HepG2 (cell line): ENCODE measurements around the gene EFHD2. TPM values are rescaled to one million over a fixed set of nuclear protein-coding genes. Genes with fewer than 3 reads are reported as not detected.
A peak's percentile ranks its signal among the peaks of the same experiment; 100 is the strongest.

Experiments
- BCL6 ChIP-seq: IDR thresholded peaks from 2 replicates; pipeline ENCODE4 v1.6.1; 2016; ENCODE audit warnings: missing genetic modification reagents, missing compliant biosample characterization
- CREB1 ChIP-seq, 2 experiments: fragments of 450-650 bp in 1 of 2; IDR thresholded peaks; 2 replicates each; pipeline ENCODE4 v1.6.1; 2016 to 2017; ENCODE audit warnings: control low read depth in 1 of 2, mild to moderate bottlenecking in 1 of 2, missing compliant biosample characterization in 1 of 2, missing genetic modification characterization in 1 of 2
- DMTF1 ChIP-seq: sonication (generic); formaldehyde crosslinking; IDR thresholded peaks from 2 replicates; pipeline ENCODE4 v1.4.0; 2020; ENCODE audit warnings: mild to moderate bottlenecking, missing genetic modification reagents
- DZIP1 ChIP-seq: sonication (generic); formaldehyde crosslinking; IDR thresholded peaks from 2 replicates; pipeline ENCODE4 v1.5.0; 2020; ENCODE audit warnings: mild to moderate bottlenecking, missing genetic modification reagents
- ETV5 ChIP-seq: IDR thresholded peaks from 2 replicates; pipeline ENCODE4 v1.6.1; 2018; ENCODE audit warnings: missing biosample characterization, missing genetic modification reagents, inconsistent platforms, borderline replicate concordance
- FOXA3 ChIP-seq: IDR thresholded peaks from 2 replicates; pipeline ENCODE4 v1.6.1; 2016; ENCODE audit warnings: missing genetic modification reagents, missing compliant biosample characterization
- FOXO1 ChIP-seq: sonication (generic); formaldehyde crosslinking; IDR thresholded peaks from 2 replicates; pipeline ENCODE4 v1.4.0; 2020; ENCODE audit warnings: missing genetic modification reagents
- KDM5A ChIP-seq: fragments of 200-600 bp; sonication (generic); IDR thresholded peaks from 2 replicates; pipeline ENCODE4 v1.7.0; 2018; ENCODE audit warnings: antibody characterized with exemption, mild to moderate bottlenecking, low read length, borderline replicate concordance
- KDM5B ChIP-seq: sonication (generic); formaldehyde crosslinking; IDR thresholded peaks from 2 replicates; pipeline ENCODE4 v1.4.0; 2020; ENCODE audit warnings: missing genetic modification reagents, mild to moderate bottlenecking, borderline replicate concordance
- MEIS1 ChIP-seq: sonication (generic); formaldehyde crosslinking; IDR thresholded peaks from 2 replicates; pipeline ENCODE4 v1.9.0; 2021; ENCODE audit warnings: mild to moderate bottlenecking, missing genetic modification reagents, moderate library complexity, borderline replicate concordance
- NR2F6 ChIP-seq, 2 experiments: IDR thresholded peaks; 2 replicates each; pipeline ENCODE4 v1.6.1; 2016; ENCODE audit warnings: antibody characterized with exemption in 1 of 2, mild to moderate bottlenecking in 1 of 2
- PAWR ChIP-seq: sonication (generic); formaldehyde crosslinking; IDR thresholded peaks from 2 replicates; pipeline ENCODE4 v1.4.0; 2020; ENCODE audit warnings: missing genetic modification reagents, mild to moderate bottlenecking, borderline replicate concordance
- TCF7L2 ChIP-seq: IDR thresholded peaks from 2 replicates; pipeline ENCODE4 v1.6.1; 2011; ENCODE audit warnings: mild to moderate bottlenecking, low read depth, low read length, moderate library complexity
- USF2 ChIP-seq, 2 experiments: sonication (generic) in 1 of 2; formaldehyde crosslinking in 1 of 2; IDR thresholded peaks; 2 replicates each; pipeline versions ENCODE4 v1.5.1 to v1.6.1; 2011 to 2020; ENCODE audit warnings: borderline replicate concordance in 1 of 2, low read depth in 1 of 2, low read length in 1 of 2, mild to moderate bottlenecking in 1 of 2, missing genetic modification reagents in 1 of 2, moderate library complexity in 1 of 2
- ZBTB7A ChIP-seq: sonication (generic); formaldehyde crosslinking; IDR thresholded peaks from 2 replicates; pipeline ENCODE4 v1.8.0; 2022; ENCODE audit warnings: mild to moderate bottlenecking, missing genetic modification reagents
- ZKSCAN1 ChIP-seq: fragments of 150-350 bp; IDR thresholded peaks from 2 replicates; pipeline ENCODE4 v1.6.1; 2014; ENCODE audit warnings: low read length
- ZNF543 ChIP-seq: sonication (generic); formaldehyde crosslinking; IDR thresholded peaks from 2 replicates; pipeline ENCODE4 v1.4.0; 2020; ENCODE audit warnings: mild to moderate bottlenecking, missing genetic modification reagents
- ZNF709 ChIP-seq: sonication (generic); formaldehyde crosslinking; IDR thresholded peaks from 2 replicates; pipeline ENCODE4 v1.5.0; 2020; ENCODE audit warnings: mild to moderate bottlenecking, missing genetic modification reagents
- ZNF788 ChIP-seq: sonication (generic); formaldehyde crosslinking; IDR thresholded peaks from 2 replicates; pipeline ENCODE4 v1.5.0; 2020; ENCODE audit warnings: mild to moderate bottlenecking, missing genetic modification reagents, borderline replicate concordance
- ZNF878 ChIP-seq: sonication (generic); formaldehyde crosslinking; IDR thresholded peaks from 2 replicates; pipeline ENCODE4 v1.8.1; 2023; ENCODE audit warnings: mild to moderate bottlenecking, missing genetic modification reagents, moderate library complexity
- polyA plus RNA-seq, 8 experiments: library from polyadenylated mRNA; depleted of rRNA in 3 of 8; stranded (reverse) in 7 of 8; unstranded in 1 of 8; fragments of >200 nt; fragmentation: Illumina TruSeq in 4 of 8; extraction: Trizol in 4 of 8; gene quantifications; 2 replicates each; pipeline versions ENCODE4 v1.2.1 to v1.2.3, GENCODE V29; 2011 to 2016; ENCODE audit warnings: low read depth in 4 of 8, missing spikeins in 1 of 8, mixed read lengths in 1 of 8; ENCODE audit not compliant: insufficient read depth in 1 of 8
- total RNA-seq, 5 experiments: library from RNA; depleted of rRNA; stranded (reverse); fragments of >200 nt; fragmentation: Illumina TruSeq; extraction: Trizol; gene quantifications; 2 replicates each; pipeline ENCODE4 v1.2.3, GENCODE V29; 2016; ENCODE audit warnings: low read depth in 1 of 5

The EFHD2 gene
- total and polyA plus RNA-seq, 2 of the 13 experiments (the other 11 are each of a cell fraction or from before 2014, with no cell fraction given) = 9.4 to 12.7 TPM

- TF ChIP-seq ETV5 (CRISPR knock-in tag) = peak; percentile 26; the same call in 1 of the 2 replicates
- 0 out of 2 replicates have a peak, but pooled peaks have one; percentile 33 for TF ChIP-seq DZIP1 (CRISPR knock-in tag)
- TF ChIP-seq USF2 (IDR thresholded peaks at IDR 0.05; ENCODE audit: low read depth, low read length) = no peak
- TF ChIP-seq USF2 (CRISPR knock-in tag; IDR thresholded peaks at IDR 0.05; ENCODE audit: borderline replicate concordance) = peak; percentile 23; the same call in 1 of the 2 replicates
- TF ChIP-seq ZNF543 (CRISPR knock-in tag) = no peak
- TF ChIP-seq TCF7L2 = no peak
- peak; percentile 42; the same call in 1 of the 2 replicates for TF ChIP-seq ZBTB7A
- TF ChIP-seq ZNF709 (CRISPR knock-in tag) = 0 out of 2 replicates have a peak, but pooled peaks have one; percentile 4
- TF ChIP-seq ZNF788 (CRISPR knock-in tag) = 0 out of 2 replicates have a peak, but pooled peaks have one; percentile 45
- TF ChIP-seq KDM5A = no peak
- TF ChIP-seq ZNF878 = no peak
- no peak for TF ChIP-seq MEIS1 (CRISPR knock-in tag)
- TF ChIP-seq FOXA3 (CRISPR knock-in tag) = peak; percentile 13; the same call in 1 of the 2 replicates
- no peak for TF ChIP-seq BCL6 (CRISPR knock-in tag)
- TF ChIP-seq FOXO1 = peak; percentile 72; the same call in 1 of the 2 replicates
- TF ChIP-seq DMTF1 (CRISPR knock-in tag) = no peak
- no peak for TF ChIP-seq CREB1 (IDR thresholded peaks at IDR 0.05)
- no peak for TF ChIP-seq CREB1 (CRISPR knock-in tag; IDR thresholded peaks at IDR 0.05)
- no peak for TF ChIP-seq PAWR (CRISPR knock-in tag)
- no peak for TF ChIP-seq NR2F6 (IDR thresholded peaks at IDR 0.05)
- TF ChIP-seq NR2F6 (CRISPR knock-in tag; IDR thresholded peaks at IDR 0.05) = peak; percentile 24; the same call in 1 of the 2 replicates
- TF ChIP-seq KDM5B (CRISPR knock-in tag) = peak; percentile 20; the same call in 1 of the 2 replicates
- peak; percentile 61; the same call in 1 of the 2 replicates for TF ChIP-seq ZKSCAN1
These were observed 37.8 kb upstream of the EFHD2 start (continued) for GRCh38 chr1:15371610-15372545.
